Astrocyte of the hippocampus (primary cell): ENCODE measurements around the gene PDE6C.

ENCODE experiments used
- DNase-seq: peaks from one replicate; pipeline ENCODE4 v3.0.0; 2011; ENCODE audit warnings: low read depth, low spot score

Gene PDE6C

GRCh38 chr10:93594518-93594917 is 17.8 kb upstream of the PDE6C start:
- no peak for DNase-seq

GRCh38 chr10:93595378-93596161 is 16.8 kb upstream of the PDE6C start:
- DNase-seq = peak; percentile 16

GRCh38 chr10:93596539-93596938 is 15.8 kb upstream of the PDE6C start:
- no peak for DNase-seq

- DNase-seq = no peak
Measured at GRCh38 chr10:93597075-93597599, 15.2 kb upstream of the PDE6C start.

- DNase-seq = no peak
Measured at GRCh38 chr10:93598157-93598556, 14.2 kb upstream of the PDE6C start.

- DNase-seq = no peak
Measured at GRCh38 chr10:93599335-93599734, 13.0 kb upstream of the PDE6C start.

GRCh38 chr10:93599778-93600177 is 12.6 kb upstream of the PDE6C start:
- DNase-seq = no peak

GRCh38 chr10:93600446-93601145 is 11.7 kb upstream of the PDE6C start:
- peak; percentile 73 for DNase-seq

GRCh38 chr10:93601146-93601773 is 11.1 kb upstream of the PDE6C start, which contains the start of gene RBP4:
Gene RBP4, minus strand, starts transcription at chr10:93601235. Its CDS starts 207 bp downstream, at chr10:93601028.
- peak; percentile 44 for DNase-seq

- DNase-seq = no peak
Measured at GRCh38 chr10:93601774-93602162, 10.6 kb upstream of the PDE6C start.

GRCh38 chr10:93603023-93603422 is 9.3 kb upstream of the PDE6C start:
- no peak for DNase-seq

GRCh38 chr10:93604146-93604545 is 8.2 kb upstream of the PDE6C start:
- DNase-seq = no peak

GRCh38 chr10:93608421-93608820 is 3.9 kb upstream of the PDE6C start:
- no peak for DNase-seq

GRCh38 chr10:93613126-93613525 is 789 bp downstream of the PDE6C start:
- no peak for DNase-seq

- DNase-seq = no peak
Measured at GRCh38 chr10:93614101-93614825, 1.9 kb downstream of the PDE6C start.

GRCh38 chr10:93615576-93616235 is 3.4 kb downstream of the PDE6C start:
- no peak for DNase-seq

- DNase-seq = no peak
Measured at GRCh38 chr10:93620925-93621324, 8.6 kb downstream of the PDE6C start.

GRCh38 chr10:93622942-93623341 is 10.6 kb downstream of the PDE6C start:
- no peak for DNase-seq

- no peak for DNase-seq
Measured at GRCh38 chr10:93628858-93629257, 16.5 kb downstream of the PDE6C start.

- no peak for DNase-seq
Measured at GRCh38 chr10:93629647-93630305, 17.4 kb downstream of the PDE6C start.
